GM12864 (cell line): ENCODE measurements around the gene SCARF2.
"Not testable (repeated sequence)": the region's sequence is repeated elsewhere in the genome, so short reads cannot be mapped to it uniquely, and the experiment has no call there.

Source experiments
- DNase-seq: peaks from one replicate; pipeline ENCODE4 v3.0.0-alpha.2; 2011; ENCODE audit warnings: low read depth
- H3K4me3 ChIP-seq: 2 replicates; pipeline ENCODE4 v1.5.1; 2011; ENCODE audit warnings: mild to moderate bottlenecking, low read depth, low read length, control low read depth
- CTCF ChIP-seq: IDR thresholded peaks from 2 replicates; pipeline ENCODE4 v1.5.1; 2011; ENCODE audit warnings: low read depth, mild to moderate bottlenecking, moderate library complexity, low read length, control low read depth, inconsistent platforms; ENCODE audit errors: missing control alignments

SCARF2 gene

GRCh38 chr22:20412474-20413216 is 25.0 kb downstream of the SCARF2 start:
- TF ChIP-seq CTCF, result no peak
- H3K4me3 ChIP-seq, result no peak overlapping the region
- no peak for DNase-seq

GRCh38 chr22:20409385-20409784 is 28.2 kb downstream of the SCARF2 start:
- DNase-seq, result not testable (repeated sequence)

GRCh38 chr22:20408891-20409290 is 28.7 kb downstream of the SCARF2 start:
- H3K4me3 ChIP-seq, result no peak overlapping the region
- no peak for DNase-seq
- no peak for TF ChIP-seq CTCF

More at GRCh38 chr22:20409385-20409784, 28.2 kb downstream of the SCARF2 start:
- H3K4me3 ChIP-seq, result not testable (repeated sequence)

GRCh38 chr22:20407829-20408228 is 29.8 kb downstream of the SCARF2 start:
- TF ChIP-seq CTCF, result no peak
- DNase-seq, result no peak
- H3K4me3 ChIP-seq, result no peak overlapping the region

DNA sequence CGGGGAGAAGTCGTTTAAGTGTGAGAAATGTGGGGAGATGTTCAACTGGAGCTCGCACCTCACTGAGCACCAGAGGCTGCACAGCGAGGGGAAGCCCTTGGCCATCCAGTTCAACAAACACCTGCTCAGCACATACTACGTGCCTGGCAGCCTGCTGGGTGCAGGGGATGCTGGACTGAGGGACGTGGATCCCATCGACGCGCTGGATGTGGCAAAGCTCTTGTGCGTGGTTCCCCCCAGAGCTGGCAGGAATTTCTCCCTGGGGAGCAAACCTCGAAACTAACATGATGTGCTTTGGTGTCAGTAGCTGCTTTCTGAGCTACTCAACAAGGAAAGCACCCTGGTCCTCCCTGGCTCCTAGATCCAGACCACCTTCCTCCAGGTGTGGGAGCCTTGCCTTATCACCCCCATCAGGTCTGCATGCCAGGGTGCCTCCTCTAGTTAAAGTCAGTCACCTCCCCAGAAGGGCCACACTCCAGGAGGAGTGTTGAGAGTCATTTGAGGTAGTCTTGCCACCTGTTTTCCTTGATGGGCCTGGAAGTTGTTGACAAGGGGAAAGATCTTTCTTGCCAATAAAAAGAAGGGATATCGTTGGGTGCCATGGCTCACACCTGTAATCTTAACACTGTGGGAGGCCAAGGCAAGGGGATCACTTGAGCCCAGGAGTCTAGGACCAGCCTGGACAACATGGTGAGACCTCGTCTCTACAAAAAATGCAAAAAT is 30.8 kb downstream of the SCARF2 start:
- DNase-seq, result no peak
- H3K4me3 ChIP-seq, result no peak overlapping the region
- TF ChIP-seq CTCF, result no peak

DNA sequence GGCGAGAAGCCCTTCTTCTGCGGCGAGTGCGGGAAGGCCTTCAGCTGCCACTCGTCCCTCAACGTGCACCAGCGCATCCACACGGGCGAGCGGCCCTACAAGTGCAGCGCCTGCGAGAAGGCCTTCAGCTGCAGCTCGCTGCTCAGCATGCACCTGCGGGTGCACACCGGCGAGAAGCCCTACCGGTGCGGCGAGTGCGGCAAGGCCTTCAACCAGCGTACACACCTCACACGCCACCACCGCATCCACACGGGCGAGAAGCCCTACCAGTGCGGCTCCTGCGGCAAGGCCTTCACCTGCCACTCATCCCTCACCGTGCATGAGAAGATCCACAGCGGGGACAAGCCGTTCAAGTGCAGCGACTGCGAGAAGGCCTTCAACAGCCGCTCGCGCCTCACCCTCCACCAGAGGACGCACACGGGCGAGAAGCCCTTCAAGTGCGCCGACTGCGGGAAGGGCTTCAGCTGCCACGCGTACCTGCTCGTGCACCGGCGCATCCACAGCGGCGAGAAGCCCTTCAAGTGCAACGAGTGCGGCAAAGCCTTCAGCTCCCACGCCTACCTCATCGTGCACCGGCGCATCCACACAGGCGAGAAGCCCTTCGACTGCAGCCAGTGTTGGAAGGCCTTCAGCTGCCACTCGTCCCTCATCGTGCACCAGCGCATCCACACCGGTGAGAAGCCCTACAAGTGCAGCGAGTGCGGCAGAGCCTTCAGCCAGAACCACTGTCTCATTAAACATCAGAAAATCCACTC is 31.5 kb downstream of the SCARF2 start:
- no peak for DNase-seq
- TF ChIP-seq CTCF, result no peak
- no peak overlapping the region for H3K4me3 ChIP-seq

DNA sequence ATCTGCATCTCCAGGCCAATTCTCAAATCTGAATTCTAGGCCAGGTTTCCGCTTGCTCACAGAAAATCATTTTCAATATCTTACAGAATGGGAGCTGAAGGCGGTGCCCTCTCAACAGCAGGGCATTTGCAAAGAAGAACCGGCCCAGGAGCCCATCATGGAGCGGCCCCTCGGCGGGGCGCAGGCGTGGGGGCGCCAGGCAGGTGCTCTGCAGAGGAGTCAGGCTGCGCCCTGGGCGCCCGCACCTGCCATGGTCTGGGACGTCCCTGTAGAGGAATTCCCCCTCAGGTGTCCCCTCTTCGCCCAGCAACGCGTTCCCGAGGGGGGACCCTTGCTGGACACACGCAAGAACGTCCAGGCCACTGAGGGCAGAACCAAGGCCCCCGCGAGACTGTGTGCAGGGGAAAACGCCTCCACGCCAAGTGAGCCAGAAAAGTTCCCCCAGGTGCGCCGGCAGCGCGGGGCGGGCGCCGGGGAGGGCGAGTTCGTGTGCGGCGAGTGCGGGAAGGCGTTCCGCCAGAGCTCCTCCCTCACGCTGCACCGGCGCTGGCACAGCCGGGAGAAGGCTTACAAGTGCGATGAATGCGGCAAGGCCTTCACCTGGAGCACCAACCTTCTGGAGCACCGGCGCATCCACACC is 32.2 kb downstream of the SCARF2 start:
- no peak for TF ChIP-seq CTCF
- DNase-seq, result no peak
- no peak overlapping the region for H3K4me3 ChIP-seq
